ENCODE data around the gene LMBRD2.
"Not testable (repeated sequence)": the region's sequence is repeated elsewhere in the genome, so short reads cannot be mapped to it uniquely, and the experiment has no call there.

The LMBRD2 gene

DNA sequence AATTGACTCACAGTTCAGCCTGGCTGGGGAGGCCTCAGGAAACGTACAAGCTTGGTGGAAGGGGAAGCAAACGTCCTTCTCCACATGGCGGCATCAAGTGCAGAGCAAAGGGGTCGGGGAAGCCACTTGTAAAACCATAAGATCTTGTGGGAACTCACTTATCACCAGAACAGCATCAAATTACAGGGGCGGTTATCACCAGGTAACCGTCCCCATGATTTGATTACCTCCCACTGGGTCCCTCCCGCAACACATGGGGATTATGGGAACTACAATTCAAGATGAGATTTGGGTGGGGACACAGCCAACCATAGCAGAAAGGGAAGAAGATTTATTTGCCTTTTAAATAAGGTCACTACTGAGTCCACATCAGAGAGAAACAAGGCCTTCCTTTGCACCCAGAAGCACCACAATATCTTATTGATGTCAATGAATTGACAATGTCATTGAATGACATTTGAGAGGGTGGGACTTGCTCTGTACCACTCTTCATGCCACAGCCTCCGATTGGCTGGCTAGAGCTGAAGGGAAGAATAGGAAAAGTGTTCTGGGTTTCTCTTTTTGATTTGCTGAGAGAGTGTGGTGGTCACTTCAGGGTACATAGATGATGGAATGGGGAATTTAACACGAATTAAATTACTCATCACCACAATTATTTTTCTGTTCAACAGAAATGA is 11.3 kb upstream of the LMBRD2 start:
- DNase-seq: no peak

DNA sequence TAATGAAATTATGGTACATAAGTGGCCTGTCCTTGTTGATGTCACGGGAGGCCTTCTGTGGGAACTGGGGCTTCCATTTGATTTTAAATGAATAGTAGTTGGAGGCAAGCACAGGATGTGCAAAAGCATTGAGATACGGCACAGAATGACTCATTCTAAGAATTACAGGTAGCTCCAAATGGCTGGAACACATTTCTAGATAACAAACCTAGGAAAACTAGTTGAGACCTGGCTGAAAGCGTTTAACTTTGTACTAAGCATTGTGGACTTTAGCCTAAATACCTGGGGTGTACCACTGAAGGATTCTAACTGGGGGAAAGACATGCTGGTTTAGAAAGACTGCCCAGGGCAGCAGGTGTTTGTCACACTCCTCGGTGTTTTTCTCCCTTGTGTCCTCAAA is 9.7 kb upstream of the LMBRD2 start:
- no peak for DNase-seq

DNA sequence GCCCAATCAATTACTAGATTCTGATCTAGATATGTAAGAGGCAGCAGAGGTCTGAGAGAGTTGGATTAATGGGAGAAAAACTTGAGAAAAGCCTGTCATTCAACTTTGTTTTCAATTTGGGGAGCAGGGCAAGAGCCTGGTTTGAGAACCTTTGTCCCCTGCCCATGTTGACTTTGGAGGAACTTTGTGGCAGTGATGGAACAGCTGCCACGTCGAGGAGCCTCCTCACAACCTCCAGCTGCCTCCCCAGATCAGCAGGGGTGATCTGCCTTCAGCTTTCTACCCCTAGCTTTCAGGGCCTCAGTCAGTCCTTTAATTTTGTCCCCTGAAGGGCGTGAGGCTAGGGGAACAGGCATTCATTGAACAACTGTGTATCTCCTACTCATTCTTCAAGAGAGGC is 8.9 kb upstream of the LMBRD2 start:
- DNase-seq: no peak

DNA sequence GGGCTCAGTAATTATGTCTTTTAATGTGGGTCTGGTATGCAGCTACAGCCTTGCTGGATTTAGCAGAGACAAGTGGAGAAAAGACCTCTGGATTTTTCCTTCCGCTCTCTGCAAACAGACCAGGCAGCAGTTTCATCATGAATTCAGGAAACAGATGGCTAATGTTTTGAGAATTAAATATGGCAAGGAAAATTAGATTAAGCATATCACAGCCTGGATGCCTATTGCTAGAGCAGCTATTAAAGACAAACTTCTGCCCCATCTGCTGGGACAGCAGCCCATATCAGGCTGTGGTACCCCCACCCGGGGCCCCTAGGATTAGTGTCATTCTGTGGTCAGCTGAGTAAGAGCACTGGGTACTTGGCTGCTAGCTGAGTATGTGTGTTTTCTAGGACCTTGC is 6.5 kb upstream of the LMBRD2 start:
- DNase-seq: no peak

DNA sequence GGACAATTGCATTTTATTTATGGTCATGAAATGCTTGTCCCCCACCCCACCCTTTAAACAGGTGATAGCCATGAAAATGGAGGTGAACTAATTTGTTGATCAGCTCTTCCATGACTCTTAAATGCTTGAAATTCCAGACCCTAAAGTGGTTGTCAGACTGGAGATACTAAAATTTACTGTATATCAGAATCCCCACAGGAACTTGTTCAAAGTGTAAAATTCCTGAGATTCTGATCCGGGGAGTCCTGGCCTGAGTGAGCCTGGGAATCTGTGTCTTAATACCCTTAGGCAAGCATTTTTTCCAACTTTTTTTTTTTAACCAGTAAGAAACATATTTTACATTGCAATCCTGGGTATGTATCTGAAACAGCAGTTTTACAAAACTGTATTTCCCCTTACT is 4.9 kb upstream of the LMBRD2 start:
- no peak for DNase-seq

DNA sequence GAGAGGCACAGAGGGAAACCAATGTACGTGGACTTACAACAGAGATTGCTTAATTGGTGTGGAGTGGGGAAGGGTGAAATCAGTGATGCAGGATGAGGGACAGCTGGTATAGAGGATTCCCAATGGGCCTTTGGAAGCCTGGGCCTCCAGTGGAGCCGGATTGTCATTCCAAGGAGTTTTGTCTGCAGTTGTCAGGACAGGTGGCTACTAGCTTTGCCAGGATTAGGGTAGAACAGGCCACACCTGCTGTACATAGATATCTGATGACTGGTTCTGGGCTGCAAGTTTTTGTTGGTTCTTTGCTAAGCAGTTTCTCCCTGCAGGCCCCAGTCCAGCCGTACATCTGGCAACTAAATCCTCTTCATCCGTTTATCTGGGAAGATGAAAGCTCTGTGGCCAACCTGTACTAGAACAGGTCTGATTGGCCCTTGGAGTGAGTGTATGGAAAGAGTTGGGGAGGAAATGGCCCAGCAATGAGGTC is 4.5 kb upstream of the LMBRD2 start:
- no peak for DNase-seq

DNA sequence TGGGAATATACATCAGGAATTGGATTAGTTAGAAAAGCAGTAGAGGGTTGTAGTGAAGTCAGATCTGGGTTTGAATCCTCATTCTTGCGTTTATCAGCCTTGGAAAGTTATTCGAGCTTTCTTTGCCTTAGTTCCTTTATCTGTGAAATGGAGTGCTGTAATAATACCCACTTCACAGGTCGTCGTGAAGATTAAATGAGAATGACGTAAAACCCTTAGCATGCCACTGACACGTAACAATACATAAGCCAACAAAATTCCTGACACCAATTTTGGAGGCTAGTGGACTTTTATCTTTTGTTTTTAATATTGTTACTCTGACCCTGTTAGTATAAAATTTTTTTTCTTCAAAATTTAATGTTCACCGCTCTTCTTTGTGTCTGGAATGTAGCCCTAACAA is 3.6 kb upstream of the LMBRD2 start:
- DNase-seq: no peak

DNA sequence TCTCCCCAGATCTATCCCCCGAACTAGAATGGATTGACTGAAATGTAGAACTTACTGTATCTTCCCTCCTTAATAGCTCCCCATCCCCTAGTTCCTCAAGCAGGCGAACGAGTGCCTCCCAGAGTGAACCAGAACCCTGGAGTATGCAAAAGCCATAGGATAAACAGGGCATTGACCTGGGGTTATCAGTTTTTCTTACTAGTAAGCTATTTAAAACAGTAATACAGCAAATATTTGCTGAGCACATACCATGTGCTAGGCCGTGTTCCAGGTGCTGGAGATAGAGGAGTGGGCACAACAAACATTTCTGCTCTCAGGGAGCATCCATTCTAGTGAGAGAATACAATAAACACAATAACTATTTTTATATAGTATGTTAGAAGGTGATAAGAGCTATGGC is 2.0 kb upstream of the LMBRD2 start:
- no peak for DNase-seq

DNA sequence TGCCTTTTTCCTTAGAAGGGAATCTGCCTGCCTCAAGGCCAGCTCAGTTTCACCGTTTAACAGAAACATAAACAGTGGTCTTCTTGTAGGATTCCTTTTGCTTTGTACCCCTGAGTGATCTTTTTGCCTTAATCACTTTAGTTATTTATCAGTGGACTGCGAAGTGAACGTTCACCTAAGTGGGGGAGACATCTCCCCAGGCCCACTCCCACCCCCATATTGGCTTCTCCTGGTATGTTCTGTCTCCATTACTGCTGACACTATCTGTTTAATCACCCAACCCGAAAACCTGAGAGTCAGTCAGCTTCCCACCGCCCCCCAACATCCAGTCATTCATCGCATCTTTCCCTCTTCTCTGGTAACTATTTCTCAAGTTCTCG is 1.6 kb upstream of the LMBRD2 start:
- DNase-seq: no peak

DNA sequence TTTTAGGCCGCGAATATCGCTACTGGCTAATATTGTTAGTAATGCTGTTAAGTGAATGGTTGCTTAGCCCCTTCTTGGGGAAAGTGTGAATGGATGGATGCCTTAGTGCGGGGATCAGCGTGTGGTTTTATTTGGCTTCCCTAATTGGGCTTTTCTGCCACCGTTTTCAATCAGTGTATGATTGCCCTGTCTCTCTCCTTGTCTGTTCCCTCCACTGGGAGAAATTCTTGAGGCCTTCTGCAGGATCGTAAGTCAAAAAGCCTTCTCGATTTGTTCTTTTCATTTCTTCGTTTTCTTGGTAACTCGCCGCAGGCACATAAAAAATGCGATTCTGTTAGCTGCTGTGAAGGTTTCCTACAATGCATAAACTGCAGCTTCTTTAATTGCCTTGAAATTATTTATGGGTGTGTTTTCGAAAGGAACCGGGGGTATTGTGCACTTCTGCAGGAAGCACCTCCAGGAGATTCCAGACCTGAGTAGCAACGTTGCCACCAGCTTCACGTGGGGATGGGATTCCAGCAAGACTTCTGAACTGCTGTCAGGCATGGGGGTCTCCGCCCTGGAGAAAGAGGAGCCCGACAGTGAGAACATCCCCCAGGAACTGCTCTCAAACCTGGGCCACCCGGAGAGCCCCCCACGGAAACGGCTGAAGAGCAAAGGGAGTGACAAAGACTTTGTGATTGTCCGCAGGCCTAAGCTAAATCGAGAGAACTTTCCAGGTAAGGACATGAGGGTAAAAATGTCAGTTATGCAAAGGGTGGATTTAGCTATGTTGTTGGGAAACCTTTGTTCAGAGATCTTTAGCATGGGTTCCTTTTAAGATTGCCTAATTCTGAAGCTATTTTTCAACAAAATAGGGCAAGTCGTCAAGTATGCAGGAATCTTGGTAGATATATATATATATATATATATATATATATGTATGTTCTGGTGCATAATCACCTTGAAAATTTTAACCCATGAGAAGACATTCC is 924 bp upstream of the LMBRD2 start:
- peak; percentile 57 for DNase-seq

DNA sequence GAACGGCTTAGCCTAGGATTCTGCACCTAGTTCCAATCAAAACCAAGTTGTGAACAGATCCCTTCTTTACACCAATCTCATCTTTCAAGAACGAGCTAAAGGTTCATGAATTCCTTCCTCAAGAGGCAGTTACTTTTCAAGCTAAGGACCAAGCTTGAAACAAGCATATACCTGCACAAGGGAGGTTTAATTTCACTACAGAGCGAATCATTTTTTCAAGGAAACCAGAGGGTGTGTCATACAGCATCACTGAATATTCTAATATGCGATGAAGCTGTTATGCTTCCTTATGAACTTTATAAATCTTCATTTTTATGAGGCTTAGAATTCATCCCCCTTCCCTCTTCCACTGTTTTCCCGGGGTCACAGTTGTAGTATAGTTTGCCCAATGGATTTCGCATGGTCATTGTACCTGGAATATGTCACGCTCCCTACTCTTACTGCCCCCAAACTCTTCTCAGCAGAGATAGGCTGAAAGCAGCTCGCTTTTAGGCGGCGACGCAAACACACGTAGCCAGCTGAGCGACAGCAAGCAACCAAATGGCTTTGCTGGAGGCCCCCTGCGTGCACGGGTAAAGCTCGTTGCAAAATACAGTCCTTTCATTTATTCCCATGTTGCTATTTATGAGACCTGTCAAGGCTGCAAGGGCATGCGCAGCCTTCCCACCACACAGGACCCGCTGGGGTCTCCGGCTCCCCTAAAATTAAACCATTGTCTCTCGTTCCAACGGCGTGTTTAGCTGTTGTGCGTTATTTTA is 832 bp downstream of the LMBRD2 start:
- no peak for DNase-seq

DNA sequence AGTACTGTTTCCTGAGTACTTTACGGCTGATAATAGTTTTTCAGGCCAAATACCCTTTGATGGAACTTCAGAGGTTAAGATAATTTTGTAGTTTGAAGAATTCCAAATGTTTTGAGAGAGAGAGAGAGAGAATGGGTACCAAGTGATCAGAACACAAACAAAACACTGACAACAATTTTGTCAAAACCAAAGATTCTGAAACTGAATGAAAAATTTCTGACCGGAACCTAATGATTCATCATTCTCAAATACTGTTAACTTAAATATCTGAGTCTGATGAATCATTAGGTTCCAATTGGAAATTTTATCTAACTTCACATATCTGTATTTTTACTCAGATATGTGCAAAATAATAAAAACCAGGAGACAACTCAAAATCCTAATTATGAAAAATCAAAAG is 4.0 kb downstream of the LMBRD2 start:
- no peak for DNase-seq

DNA sequence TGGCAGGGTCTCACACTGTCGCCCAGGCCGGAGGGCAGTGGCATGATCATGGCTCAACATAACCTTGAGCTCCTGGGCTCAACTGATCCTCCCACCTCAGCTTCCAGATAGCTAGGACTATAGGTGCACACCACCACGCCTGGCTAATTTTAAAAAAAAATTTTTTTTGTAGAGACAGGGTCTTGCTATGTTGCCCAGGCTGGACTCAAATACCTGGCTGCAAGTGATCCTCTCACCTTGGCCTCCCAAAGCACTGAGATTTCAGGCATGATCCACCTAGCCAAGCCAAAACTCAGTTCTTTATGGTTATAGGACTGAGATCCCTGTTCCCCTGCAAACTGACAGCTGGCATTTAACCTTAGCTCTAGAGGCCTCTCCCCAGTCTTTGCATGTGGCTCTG is 5.3 kb downstream of the LMBRD2 start:
- no peak for DNase-seq

DNA sequence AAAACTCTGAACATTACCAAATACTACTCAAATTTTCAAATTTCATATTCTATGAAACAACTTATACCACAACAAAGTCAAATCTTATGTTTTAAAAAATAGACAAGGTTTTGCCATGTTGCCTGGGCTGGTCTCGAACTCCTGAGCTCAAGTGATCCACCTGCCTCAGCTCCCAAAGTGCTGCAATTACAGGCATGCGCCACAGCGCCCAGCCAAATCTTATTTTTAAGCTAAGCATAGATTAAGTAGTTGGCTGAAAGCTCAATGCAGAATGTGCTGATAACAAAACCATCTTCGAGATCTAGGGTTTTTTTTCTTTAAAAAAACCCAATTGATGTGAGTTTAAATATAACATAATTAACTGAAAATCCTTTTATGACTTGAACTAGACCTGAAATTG is 6.4 kb downstream of the LMBRD2 start:
- no peak for DNase-seq

DNA sequence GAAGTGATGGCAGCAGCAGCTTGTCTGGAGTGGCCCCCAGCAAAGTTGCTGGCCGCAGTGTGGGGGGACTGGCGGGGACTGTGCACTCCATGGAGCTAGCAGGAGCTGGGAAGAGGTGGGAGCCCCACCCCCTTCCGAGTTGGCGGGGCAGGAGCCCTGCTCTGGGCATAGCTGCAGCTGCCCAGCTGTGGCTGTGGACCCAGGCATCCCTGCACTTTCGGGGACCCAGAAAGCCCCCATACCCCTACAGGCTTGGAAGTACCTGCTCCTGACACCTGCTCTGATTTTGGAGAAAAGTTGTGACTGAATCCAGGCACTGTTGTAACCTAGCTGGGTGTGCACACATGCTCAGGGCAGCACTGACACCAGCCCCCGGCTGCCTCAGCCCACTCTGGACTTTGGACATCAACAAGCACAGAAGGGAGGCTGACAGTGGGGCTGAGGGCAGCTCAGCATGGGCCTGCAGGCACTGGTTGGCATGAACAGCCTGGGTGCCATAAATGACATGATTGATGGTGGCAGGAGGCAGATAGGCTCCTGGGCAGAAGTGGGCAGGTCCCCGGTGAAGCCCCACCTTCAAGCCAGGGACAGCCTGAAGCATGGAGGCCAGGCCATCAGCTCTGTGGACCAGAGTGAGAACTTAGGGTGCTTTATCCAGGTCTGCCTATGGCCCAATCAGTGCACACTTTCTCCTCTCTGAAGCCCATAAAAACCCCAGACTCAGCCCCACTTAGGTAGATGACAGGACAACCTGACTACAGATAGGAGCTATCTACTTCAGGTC is 12.6 kb downstream of the LMBRD2 start:
- DNase-seq: no peak

DNA sequence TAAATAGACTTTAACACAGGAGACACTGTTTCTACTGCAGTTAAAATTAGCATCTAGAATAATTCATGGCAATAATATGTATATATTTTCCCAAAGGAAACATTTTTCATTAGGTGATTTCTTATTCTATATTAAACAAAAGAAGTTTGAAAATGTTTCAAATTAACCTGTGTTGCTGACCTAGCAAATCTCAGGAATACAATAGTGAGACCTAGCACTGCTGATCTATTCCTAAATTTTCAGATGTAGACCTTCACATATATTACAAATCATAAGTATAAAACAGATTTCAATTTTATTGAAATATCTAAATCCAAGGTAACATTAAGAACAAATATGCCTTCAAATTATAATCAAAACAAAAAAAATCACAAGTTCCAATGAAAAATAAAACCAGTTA is 15.1 kb downstream of the LMBRD2 start:
- DNase-seq: no peak

DNA sequence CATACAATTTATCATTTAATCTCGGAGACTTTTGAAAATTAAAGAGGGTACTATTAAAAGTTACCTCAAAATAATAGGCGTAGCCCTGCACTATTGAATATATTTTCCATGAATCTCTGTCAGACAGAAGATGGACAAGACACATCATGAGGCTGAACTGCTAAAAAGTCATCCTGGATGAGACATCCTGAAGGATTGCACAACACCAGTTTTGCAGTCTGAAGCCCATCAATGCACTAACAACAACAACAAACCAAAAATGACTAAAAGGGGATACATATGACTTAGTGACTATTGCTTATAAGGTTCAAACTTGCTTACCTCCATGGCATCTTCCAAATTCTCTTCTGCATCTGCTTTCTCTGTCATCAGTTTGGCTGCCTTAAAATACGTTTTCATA is 15.7 kb downstream of the LMBRD2 start:
- no peak for DNase-seq

DNA sequence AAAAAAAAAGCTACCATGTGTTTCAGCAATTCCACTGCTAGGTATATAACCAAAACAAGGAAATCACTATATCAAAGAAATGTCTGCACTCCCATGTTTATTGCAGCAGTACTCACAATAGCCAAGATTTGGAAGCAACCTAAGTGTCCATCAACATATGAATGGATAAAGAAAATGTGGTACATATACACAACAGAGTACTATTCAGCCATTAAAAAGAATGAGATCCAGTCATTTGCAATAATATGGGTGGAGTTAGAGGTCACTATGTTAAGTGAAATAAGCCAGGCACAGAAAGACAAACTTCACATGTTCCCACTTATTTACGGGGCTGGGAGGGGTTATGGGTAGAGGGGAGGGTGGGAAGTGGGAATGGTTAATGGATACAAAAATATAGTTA is 18.7 kb downstream of the LMBRD2 start:
- DNase-seq: not testable (repeated sequence)

DNA sequence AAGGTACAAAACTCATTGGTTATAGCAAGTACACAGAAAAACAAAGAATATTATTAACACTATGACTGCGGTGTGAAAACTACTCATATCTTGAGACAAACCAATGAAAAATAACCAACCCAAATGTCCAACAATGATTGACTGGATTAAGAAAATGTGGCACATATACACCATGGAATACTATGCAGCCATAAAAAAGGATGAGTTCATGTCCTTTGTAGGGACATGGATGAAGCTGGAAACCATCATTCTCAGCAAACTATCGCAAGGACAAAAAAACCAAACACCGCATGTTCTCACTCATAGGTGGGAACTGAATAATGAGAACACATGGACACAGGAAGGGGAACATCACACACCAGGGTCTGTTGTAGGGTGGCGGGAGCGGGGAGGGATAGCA is 22.0 kb downstream of the LMBRD2 start:
- not testable (repeated sequence) for DNase-seq

DNA sequence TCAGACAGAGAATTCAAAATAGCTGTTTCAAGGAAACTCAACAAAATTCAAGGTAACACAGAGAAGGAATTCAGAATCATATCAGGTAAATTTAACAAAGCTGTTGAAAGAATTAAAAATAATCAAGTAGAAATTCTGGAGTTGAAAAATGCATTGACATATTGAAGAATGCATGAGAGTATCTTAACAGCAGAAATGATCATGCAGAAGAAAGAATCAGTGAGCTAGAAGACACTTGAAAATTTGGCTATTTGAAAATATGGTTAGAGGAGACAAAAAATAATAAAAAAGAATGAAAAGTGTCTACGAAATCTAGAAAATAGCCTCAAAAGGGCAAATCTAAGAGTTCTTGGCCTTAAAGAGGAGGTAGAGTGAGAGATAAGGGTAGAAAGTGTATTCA is 22.9 kb downstream of the LMBRD2 start:
- DNase-seq: no peak

DNA sequence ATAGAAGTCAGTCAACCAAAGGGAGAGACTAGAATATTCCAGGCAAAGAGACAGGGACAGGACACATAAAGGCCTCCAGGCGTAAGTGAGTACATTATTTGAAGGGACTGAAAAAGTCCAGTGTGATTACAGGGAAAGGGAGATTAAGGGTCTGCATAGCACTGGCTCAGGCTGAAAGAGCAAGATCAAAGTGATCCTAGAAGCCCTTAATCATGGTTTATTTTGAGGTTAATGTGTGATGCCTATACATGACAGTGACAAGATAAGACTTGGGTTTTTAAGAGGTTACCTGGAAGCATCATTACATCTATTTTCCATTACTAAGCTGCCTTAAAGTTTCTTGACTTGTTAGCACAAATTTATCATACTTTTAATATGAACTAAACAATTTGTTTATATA is 25.8 kb downstream of the LMBRD2 start:
- DNase-seq: no peak

DNA sequence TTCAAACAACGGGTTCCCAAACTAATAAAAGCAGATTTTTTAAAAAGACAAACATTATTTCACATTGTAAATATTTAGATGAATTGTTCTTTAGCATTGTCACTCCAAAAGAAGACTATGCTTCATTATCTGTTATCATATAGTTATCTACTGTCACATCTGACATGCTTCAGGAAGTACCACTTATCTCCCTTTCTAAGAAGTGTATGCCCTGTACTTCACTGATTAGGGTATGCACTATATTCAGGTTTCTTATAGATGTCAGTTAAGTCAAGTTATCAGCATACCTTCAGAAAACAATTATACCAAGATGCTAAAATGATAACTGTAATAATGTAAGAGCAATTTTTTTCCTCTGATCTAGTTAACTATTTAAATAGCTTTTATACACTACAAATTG is 40.4 kb downstream of the LMBRD2 start:
- DNase-seq: no peak

All from right kidney (tissue), 1 donor.